ENCODE data around the gene VSTM2B.
"Not testable (repeated sequence)": the region's sequence is repeated elsewhere in the genome, so short reads cannot be mapped to it uniquely, and the experiment has no call there.

VSTM2B gene

DNA sequence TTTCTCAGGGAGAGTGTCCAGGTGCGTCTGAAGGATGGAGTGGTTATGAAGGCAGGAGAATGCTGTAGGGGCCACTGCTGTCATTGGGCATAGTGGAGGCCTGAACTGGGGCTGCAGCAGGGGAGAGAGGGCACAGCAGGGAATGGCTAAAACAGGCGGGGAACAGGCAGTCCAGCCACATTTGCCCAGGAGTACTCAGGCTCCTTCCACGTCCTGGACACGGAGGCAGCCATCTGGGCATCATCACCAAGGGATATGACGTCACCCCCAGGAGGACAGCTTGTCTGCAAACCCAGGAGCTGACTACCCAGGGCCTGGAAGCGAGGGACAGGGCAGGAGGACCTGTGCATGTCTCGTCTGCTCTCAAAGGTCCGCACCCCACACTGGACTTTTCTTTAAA, 22.2 kb downstream of the VSTM2B start:
- DNase-seq = no peak

DNA sequence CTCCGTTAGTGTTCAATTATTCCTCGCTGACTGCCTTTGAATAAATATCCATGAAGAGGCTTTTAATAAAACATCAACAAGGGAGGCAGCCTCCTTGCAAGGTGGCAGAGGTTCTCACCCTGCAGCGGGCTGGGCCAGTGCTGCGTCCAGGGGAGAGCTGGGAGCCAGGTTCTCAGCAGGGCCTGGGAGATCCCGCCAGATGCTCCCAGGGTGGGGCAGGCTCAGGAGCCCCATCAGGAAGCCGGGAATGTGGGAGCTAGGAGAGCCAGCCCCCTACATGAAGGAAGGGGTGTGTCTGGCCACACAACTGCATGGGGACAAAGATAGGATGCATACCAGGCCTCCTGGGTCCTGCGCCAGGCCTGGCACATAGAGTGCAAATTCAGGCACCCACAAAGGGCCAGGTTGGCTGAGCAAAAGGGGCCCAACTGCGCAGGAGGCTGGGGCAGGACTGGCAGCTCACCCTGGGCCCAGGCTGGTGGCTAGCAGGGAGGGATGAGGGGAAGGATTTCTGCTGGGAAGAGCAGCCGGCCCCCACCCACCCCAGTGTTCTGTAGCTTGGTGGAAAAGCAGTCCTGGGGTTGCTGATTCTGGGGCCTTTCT, 22.8 kb downstream of the VSTM2B start:
- DNase-seq = no peak

DNA sequence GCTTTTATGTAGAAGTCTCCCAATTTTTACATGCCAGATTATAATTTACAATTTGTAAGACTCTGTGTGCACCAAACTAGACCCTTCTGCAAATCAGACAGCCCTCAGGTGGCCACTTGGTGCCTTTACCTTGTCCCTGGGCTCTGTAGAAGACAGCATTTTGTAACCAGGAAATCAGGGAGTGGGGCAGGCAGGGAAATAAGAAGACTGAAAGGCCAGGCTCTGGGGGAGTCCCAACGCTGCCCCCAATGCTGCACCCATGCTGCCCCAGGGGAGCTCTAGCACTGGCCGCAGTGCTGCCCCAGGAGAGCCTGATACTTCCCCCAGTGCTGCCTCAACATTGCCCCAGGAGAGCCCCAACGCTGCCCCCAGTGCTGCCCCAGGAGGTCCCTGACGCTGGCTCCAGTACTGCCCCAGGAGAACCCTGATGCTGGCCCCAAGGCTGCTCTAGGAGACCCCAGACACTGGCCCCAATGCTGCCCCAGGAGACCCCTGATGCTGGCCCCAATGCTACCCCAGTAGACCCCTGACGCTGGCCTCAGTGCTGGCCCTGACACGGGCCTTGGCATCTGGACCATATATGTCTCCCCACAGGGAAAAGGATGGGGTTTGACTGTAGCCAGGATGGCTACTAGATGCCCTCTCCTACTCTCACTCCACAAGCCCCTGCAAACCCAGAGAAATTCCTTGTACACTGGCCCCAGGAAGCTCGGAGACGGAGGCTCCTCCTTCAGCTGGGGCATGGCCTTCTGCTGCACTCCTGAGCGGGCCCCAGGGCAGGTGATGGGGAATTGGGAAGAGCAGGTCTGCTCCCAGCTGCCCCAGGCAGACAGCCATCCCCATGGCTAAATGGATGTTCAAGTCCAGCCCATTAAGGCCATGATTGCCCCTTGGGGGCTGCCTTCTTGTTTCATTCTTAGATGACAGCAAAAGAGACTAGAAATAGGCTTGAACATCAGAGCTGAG, 23.6 kb downstream of the VSTM2B start:
- no peak for DNase-seq

DNA sequence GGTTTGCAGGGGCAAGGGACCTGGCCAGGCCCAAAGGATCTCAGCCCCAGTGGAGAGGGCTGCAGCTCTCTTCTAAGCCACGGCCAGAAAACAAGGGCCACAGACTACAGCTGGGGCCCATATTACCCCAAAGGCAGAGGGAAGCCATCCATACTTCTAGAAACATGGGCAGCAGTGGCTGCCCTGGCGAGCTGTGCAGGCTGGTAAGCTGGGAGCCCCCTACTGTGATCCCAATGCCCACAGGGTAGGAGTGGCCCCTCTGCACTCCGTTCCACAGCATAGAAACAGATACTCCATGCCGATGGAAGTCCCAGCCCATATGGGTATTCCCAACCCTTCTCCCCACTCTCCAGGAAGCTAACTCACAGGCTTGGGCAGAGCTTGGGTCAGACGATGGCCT, 25.1 kb downstream of the VSTM2B start:
- no peak for DNase-seq

DNA sequence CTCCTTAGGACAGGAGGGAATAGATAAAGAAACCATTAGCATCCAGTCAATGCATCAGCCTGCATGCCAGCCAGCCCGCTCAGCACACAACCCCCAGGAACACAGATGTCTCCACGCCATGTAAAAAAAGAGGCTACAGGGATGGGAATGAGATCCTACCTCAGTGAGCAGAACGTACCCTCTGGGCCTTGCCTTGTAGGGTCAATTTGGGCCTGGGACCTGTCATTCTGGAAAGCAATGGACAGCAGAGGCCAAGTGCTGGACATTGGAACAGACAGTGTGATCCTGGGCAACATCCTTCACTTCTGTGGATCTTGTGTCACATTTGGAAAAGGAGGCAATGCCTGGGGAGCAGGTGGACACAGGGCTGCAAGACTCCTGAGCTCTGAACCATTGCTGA, 26.0 kb downstream of the VSTM2B start:
- DNase-seq = no peak

DNA sequence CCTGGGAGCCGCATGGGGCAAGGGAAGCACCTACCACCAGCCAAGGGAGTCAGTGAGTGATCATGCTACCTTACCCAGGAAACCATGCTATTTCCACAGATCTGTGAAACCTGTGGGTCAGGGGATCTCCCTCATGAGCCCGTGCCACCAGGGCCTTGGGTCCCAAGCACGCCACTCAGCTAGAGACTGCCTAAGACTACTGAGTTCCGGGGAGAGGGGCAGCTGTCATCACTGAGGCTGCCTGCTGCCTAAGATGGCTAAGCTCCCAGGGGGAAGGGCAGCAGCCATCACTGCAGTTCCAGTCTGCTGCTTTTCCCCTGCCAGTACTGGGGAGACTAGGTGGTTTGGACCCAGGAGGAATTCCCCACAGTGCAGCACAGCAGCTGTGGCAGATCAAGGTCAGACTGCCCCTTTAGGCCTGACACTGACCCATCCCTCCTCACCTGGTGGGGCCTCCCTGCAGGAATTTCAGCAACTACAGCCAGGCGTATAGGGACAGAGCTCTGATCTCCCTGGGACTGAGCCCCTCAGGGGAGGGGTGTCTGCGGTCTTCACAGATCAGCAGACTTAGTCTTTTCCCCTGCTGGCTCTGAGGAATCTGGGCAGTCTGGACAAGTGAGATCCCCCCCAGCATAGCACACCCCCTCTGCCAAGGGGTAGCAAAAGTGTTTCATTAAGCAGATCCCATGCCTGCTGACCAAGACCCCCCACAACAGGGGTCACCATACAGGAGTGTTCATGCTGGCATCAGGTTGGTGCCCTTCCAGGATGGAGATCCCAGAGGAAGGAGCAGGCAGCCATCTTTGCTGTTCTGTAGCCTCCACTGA, 26.9 kb downstream of the VSTM2B start:
- DNase-seq = no peak

DNA sequence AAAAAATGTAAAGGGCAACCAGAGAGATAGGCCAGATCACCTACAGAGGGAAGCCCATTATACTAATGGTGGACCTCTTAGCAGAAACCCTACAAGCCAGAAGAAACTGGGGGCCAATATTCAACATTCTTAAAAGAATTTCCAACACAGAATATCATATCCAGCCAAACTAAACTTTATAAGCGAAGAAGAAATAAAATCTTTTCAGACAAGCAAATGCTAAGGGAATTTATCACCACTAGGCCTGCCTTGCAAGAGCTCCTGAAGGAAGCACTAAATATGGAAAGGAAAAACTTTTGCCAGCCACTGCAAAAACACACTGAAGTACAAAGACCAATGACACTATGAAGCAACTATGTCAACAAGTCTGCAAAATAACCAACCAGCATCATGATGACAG, 28.4 kb downstream of the VSTM2B start:
- DNase-seq = no peak

DNA sequence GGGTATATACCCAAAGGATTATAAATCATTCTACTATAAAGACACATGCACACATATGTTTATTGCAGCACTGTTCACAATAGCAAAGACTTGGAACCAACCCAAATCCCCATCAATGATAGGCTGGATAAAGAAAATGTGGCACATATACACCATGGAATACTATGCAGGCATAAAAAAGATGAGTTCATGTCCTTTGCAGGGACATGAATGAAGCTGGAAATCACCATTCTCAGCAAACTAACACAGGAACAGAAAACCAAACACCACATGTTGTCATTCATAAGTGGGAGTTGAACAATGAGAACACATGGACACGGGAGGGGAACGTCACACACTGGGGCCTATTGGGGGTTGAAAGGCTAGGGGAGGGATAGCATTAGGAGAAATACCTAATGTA, 33.3 kb downstream of the VSTM2B start:
- DNase-seq = not testable (repeated sequence)

DNA sequence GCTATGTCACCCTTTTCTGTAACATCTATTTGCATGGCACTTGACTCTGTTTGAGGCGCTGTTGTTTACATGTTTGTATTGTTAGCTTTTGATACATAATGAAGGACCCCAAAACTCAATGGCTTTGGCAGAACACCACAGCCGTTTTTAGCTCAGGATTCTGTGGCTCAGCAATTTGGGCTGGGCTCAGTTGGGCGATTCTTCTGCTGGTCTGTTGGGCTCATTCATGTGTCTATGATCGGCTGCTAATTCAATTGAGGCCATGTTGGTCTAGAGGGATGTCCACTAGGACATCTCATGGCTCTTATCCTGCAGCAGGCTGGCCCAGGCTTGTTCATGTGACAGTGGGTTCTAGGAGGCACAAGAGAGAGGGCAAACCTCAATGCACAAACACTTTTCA, 33.9 kb downstream of the VSTM2B start:
- DNase-seq = no peak

DNA sequence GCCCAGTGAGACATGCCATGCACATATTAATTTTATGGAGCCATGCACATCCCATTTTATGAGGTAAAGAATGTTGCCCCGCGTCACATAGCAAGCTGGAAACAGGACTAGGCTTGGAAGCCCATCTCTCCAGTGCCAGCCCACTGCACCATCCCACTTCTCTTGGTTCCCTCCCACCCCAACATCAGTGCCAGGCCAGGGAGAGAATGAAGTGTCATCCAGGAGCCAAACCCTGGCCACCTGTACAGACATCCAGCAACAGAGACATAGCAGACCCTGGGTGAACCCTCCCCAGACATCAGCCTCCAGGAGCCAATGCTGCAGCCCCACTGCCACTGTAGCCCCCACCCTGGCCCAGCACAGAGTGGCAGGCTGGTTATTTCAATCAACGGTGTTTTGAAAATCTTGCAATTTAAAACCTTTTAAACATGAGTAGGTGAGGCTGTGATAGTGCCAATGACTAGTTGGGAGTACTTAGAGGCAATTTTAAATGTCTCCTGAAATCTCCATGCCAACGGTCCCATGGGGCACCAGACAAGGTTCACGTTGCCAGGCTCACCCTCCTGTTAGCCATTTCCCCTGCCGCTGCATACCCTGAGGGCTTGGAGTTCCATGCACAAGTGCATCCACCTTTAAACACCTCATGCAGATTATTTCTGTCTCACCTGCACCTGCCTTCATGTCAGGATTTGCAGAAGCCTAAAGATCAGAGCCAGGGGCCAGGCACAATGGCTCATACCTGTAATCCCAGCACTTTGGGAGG, 34.7 kb downstream of the VSTM2B start:
- no peak for DNase-seq

DNA sequence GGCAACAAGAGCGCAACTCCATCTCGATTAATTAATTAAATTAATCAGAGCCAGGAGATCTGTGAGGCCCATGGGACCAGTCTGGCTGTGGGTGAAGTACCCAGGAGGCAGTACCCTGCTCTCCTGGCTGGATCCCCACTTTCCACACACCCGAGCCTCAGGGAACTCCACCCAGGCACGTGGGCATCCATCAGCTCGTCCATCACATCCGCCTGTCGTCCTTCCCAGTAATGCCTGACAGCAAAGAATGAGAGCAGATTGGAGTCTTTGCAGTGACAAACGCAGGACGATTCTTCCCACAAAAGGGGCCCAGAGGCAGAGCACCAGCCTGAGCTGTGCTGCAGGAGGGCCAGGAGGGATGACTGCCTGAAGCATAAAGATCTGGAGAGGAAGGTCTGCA, 35.8 kb downstream of the VSTM2B start:
- no peak for DNase-seq

DNA sequence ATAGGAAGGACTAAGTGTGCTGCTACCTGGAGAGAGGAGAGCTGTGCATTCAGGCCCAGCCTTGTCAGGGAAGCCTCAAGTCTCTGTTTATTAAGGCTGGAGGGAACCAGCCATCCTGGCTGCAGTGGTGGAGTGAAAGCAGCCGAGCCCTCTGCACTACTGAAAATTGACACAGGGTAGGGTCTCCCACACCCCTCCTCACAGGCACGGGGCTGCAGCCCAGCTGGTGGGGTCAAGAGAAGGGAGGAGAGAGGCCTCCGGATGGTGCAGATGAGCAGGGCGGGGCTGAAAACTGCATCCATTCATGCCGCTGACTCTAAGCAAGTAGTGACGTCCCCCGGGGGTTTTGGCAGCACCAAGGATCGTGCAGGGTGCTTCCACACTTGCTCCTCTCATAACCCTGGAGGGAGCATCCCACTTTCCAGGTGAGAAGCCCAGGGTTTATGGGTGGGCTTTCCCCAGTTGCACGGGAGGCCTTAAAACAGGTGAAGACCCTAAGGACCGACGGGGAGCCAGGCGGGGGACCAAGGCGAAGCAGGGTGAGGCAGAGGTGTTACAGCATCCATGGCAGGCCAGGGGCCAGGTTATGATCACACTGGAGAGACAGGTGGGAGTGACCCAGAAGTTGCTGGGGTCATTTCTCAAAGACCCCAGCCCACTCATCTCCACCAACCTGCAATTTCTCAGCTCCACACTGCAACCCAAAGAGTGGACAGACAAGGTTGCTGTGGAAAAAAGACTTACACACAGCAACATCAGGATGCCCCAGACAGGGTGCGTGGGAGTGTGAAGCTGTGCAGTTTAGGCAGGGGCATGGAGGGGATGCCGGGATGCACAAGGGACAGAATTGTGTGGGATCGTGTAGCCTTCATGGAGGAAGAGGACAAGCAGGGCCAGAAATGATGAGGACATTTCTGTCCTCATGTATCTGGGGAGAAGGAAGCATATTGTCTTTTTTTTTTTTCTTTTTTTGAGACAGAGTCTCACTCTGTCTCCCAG, 36.8 kb downstream of the VSTM2B start:
- no peak for DNase-seq

DNA sequence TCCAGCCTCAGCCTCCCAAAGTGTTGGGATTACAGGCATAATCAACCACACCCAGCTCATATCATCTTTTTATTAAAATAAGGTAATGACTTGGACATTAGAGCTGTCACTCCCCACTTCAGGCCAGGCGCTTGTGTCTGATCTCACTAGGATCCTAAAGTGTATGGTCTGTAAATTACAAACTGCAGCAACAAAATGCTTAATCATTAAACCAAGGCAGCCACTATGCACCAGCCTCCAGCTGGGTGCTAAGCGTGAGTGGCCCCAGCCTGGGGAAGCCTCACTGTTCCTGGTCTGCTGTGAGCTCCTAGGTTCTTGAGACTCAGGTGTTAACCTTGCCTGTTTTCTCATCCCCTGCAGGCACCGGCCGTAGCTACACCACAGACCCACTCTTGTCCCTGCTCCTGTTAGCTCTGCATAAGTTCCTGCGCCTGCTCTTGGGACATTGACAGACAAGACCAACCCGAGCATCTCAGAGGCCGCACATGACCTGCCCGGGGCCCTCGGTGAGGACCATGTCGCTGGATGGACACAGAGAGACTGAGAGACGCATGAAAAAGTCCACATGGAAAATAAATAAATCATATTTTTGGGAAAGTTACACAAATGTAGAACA, 37.8 kb downstream of the VSTM2B start:
- DNase-seq = no peak

DNA sequence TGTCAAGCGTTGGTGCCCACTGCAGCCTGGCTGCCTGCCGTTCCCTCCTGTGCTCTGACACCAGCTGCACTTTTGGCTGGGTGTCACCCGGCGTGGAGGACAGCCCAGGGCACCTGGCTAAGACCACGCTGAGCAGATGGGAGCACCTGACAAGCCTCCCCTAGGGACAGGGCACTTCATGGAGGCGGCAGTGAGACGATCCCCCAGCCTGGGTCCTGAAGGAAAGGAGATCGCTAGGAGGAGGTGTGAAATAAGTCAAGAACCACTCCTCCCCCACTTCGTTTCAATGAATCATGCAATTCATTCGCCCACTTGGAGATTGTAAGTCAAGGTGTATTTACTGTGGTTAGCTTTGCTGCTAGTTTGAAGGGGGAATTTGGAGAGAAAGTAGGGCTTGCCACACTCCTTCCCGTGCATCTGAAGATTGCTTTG, 38.8 kb downstream of the VSTM2B start:
- no peak for DNase-seq

DNA sequence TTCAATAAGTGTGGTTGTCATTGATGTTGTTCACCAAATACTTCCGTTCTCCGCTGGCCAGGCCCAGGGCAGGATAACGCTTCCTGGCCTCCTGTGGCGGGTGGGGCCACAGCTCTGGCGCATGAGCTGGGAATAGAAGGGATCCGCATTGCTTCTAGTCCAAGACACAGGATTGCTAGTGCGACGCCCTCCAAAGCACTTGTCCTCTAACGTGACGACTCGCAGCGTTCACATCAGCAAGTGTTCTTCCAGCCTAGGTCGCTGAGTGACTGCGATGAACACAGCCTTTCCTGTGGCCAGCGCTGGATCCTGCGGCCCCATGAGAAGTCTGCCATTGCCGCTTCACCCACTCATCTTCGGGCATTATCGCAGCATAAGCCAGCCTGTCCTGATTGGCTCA, 39.4 kb downstream of the VSTM2B start:
- no peak for DNase-seq

DNA sequence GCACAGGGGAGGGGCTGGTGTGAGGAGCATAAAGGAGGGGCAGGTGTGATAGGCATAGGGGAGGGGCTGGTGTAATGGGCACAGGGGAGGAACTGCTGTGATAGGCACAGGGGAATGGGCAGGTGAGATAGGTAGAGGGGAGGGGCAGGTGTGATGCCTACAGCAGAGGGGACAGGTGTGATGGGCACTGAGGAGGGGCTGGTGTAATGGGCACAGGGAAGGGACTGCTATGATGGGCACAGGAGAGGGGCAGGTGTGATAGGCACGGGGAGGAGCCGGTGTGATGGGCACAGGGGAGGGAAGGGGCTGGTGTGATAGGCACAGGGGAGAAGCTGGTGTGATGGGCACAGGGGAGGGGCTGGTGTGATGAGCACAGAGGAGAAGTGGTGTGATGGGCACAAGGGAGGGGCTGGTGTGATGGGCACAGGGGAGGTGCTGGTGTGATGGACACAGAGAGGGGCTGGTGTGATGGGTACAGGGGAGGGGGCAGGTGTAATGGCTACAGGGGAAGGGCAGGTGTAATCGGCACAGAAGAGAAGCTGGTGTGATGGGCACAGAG, 40.8 kb downstream of the VSTM2B start:
- no peak for DNase-seq

DNA sequence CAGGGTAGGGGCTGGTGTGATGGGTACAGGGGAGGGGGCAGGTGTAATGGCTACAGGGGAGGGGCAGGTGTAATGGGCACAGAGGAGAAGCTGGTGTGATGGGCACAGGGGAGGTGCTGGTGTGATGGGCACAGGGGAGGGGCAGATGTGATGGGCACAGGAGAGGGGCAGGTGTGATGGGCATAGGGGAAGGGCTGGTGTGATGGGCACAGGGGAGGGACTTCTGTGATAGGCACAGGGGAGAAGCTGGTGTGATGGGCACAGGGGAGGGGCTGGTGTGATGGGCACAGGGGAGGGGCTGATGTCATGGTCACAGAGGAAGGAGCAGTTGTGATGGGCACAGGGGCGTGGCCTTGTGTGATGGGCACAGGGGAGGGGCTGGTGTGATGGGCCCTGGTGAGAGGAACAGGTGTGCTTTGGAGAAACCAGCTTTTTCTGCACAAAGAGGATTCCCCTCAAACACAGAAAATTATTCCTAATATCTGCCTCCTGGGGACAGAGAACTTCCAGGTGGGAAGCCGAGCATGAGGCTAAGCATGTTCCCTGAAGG, 41.6 kb downstream of the VSTM2B start:
- DNase-seq = no peak

DNA sequence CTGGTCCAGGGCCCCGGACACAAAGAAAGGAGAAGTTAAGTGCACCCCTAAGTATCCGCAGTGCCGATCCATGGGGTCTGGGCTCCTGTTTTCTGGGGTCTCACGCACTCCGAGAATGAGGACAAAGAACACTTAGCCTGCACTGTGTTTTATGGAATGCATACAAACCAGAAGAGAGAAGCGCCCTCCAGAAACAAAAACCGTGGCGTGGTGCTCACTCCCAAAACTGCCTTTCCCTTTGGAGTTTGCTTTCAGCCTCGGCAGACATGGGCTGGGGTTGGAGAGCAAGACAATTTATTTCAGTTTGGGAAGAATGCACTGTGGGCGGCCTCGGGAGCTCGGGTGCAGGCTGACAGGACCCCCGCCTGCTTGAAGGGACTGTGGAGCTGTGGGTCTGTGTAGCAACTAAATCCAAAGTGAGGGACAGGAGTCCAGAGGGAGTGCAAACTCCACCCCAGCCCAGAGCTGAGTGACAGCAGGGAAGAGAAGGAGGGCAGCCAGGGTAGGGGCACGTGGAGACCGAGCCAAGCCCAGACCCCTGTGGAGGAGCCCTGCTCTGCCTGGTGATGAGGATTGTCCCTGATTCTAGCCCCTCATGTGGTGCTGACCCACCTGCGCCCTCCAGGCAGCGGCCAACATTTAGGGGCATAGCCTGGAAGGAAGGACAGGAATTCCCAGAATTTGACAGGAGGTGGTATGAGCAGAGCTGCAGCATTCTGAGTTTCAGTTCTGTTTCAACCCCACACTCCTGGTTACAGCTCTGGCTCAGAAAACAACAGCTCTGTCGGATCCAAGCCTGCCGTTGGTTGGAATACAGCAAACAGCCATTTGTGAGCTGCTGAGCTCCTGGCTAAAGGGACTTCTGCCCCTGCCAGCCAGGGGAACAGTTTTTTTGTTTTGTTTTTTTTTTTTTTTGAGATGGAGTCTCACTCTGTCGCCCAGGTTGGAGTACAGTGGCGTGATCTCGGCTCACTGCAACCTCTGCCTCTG, 42.5 kb downstream of the VSTM2B start:
- DNase-seq = no peak
